ENCODE results near the gene FBRSL1.

- TF ChIP-seq RFX5 (IDR thresholded peaks at IDR 0.05; ENCODE audit: low read length) (no peak), CTCF (IDR thresholded peaks at IDR 0.05) (no peak), YY1 (IDR thresholded peaks at IDR 0.05; ENCODE audit: low read depth) (no peak)
Observed at GRCh38 chr12:132498931-132499330, 9.0 kb downstream of the FBRSL1 start.

All from SK-N-SH (cell line).